A673 (cell line): ENCODE measurements around the gene VSTM4. TPM values are rescaled to one million over a fixed set of nuclear protein-coding genes. Genes with fewer than 3 reads are reported as not detected.
A peak's percentile ranks its signal among the peaks of the same experiment; 100 is the strongest.

Experiments used
- BruUV-seq: library from RNA; stranded (reverse); fragments of 400-500 nt; replicated peaks from 2 replicates; lab custom pipeline; 2021; lab: Mats Ljungman, UMichigan
- CTCF ChIA-PET: fragments of 300-600 bp; sonication (Branson Sonifier 250); formaldehyde crosslinking; loops from one replicate; lab custom pipeline; 2022; ENCODE audit warnings: antibody characterized with exemption; lab: Charles Lee
- POLR2A ChIA-PET: fragments of 300-600 bp; sonication (Branson Sonifier 250); formaldehyde crosslinking; loops from one replicate; lab custom pipeline; 2022; ENCODE audit warnings: antibody characterized with exemption; ENCODE audit not compliant: low non-redundant PET; lab: Charles Lee
- DNase-seq: peaks from one replicate; pipeline ENCODE4 v3.0.0-alpha.2; 2015; ENCODE audit warnings: low spot score
- H3K27ac ChIP-seq: fragments of 200-600 bp; sonication (generic); 2 replicates; pipeline ENCODE4 v1.5.1; 2016; ENCODE audit warnings: mixed run types, low read depth, mild to moderate bottlenecking, mixed read lengths, antibody characterized with exemption, low read length; ENCODE audit not compliant: poor library complexity, severe bottlenecking
- H3K27me3 ChIP-seq: fragments of 200-600 bp; sonication (generic); replicated peaks from 2 replicates; pipeline ENCODE4 v1.6.1; 2017; ENCODE audit warnings: mixed run types, low read depth, mild to moderate bottlenecking, mixed read lengths, antibody characterized with exemption, low read length; ENCODE audit not compliant: insufficient read depth, poor library complexity
- H3K36me3 ChIP-seq: fragments of 200-600 bp; sonication (generic); 2 replicates; pipeline ENCODE4 v1.6.1; 2016; ENCODE audit warnings: mixed run types, mild to moderate bottlenecking, mixed read lengths, antibody characterized with exemption, low read length; ENCODE audit not compliant: insufficient read depth, poor library complexity, severe bottlenecking
- H3K4me1 ChIP-seq: fragments of 200-600 bp; sonication (generic); 2 replicates; pipeline ENCODE4 v1.6.1; 2017; ENCODE audit warnings: mixed run types, mild to moderate bottlenecking, mixed read lengths, antibody characterized with exemption, low read length; ENCODE audit not compliant: insufficient read depth, poor library complexity, severe bottlenecking
- H3K4me3 ChIP-seq: fragments of 200-600 bp; sonication (generic); 2 replicates; pipeline ENCODE4 v1.5.1; 2016; ENCODE audit warnings: low read depth, mixed run types, mild to moderate bottlenecking, mixed read lengths, low read length; ENCODE audit not compliant: poor library complexity, severe bottlenecking
- H3K9me3 ChIP-seq: fragments of 200-600 bp; sonication (generic); 2 replicates; pipeline ENCODE4 v1.6.1; 2016; ENCODE audit warnings: mixed run types, low read depth, mild to moderate bottlenecking, mixed read lengths, antibody characterized with exemption, low read length; ENCODE audit not compliant: poor library complexity, severe bottlenecking
- CTCF ChIP-seq: fragments of 300-800, 200-600 bp; sonication (generic); conservative IDR thresholded peaks from 2 replicates; pipeline ENCODE4 v1.5.1; 2017; ENCODE audit warnings: low read depth, mild to moderate bottlenecking, antibody characterized with exemption, low read length, moderate library complexity, mixed read lengths
- EZH2 ChIP-seq: fragments of 200-600 bp; sonication (generic); IDR thresholded peaks from 2 replicates; pipeline ENCODE4 v1.6.1; 2017; ENCODE audit warnings: borderline replicate concordance, low read depth, mild to moderate bottlenecking, mixed read lengths, antibody characterized with exemption, low read length; ENCODE audit not compliant: poor library complexity, severe bottlenecking
- intact Hi-C: fragments of 100-400 bp; cut with micrococcal nuclease; formaldehyde crosslinking; loops from one replicate; pipeline ENCODE4 v1.10.0; 2022; ENCODE audit not compliant: unreplicated experiment
- total RNA-seq: library from RNA; stranded (reverse); gene quantifications from 2 replicates; pipeline ENCODE4 v1.2.3, GENCODE V29; 2021

Gene VSTM4
- total RNA-seq, 1 experiment from 2014 or later: 0.11 TPM

GRCh38 chr10:49162761-49163310 lies 47.5 kb upstream of the VSTM4 start:
- ChIA-PET CTCF (interaction anchor here (0.5 to 1.9 kb wide), 2 partner anchors 504 to 1783 kb away, joined by 7 to 9 read pairs; no protein-coding TSS in a partner anchor), POLR2A (no interaction called here)
- Histone ChIP-seq H3K27me3 (peaks cover 19% of the 10 kb centered on the region), H3K27ac (no peak overlapping the region), H3K36me3 (no peaks in the 10 kb centered on the region), H3K4me1 (no peaks in the 10 kb centered on the region), H3K9me3 (no peaks in the 10 kb centered on the region), H3K4me3 (no peak overlapping the region)
- no TSS peak for BruUV-seq
- TF ChIP-seq EZH2 (no peak), CTCF (no peak)
- no peak for DNase-seq
- intact Hi-C loops: loop anchor here (10.0 kb wide), 3 partner anchors 178 to 798 kb away; no protein-coding TSS in a partner anchor

- no peak for DNase-seq
- TF ChIP-seq EZH2: no peak
- TF ChIP-seq CTCF: no peak
- Histone ChIP-seq H3K4me1 (no peaks in the 10 kb centered on the region), H3K9me3 (no peaks in the 10 kb centered on the region), H3K36me3 (no peaks in the 10 kb centered on the region), H3K27ac (no peak overlapping the region), H3K27me3 (peaks cover 27% of the 10 kb centered on the region), H3K4me3 (no peak overlapping the region)
- no TSS peak for BruUV-seq
- intact Hi-C loops: loop anchor here (10.0 kb wide), 3 partner anchors 177 to 797 kb away; no protein-coding TSS in a partner anchor
- ChIA-PET POLR2A (no interaction called here), CTCF (interaction anchor here (1.9 kb wide), 1 partner anchor 504 kb away, joined by 9 read pairs; no protein-coding TSS in a partner anchor)
Measured at GRCh38 chr10:49162063-49162462, 46.7 kb upstream of the VSTM4 start.

GRCh38 chr10:49161411-49161997 lies 46.2 kb upstream of the VSTM4 start:
- no peaks in the 10 kb centered on the region for H3K4me1 ChIP-seq
- H3K27me3 ChIP-seq: peaks cover 31% of the 10 kb centered on the region
- H3K36me3 ChIP-seq: no peaks in the 10 kb centered on the region
- intact Hi-C loops: loop anchor here (10.0 kb wide), 3 partner anchors 177 to 797 kb away; no protein-coding TSS in a partner anchor
- peak; percentile 12 for DNase-seq
- H3K4me3 ChIP-seq: no peak overlapping the region
- ChIA-PET CTCF (interaction anchor here (1.9 kb wide), 1 partner anchor 503 kb away, joined by 9 read pairs; no protein-coding TSS in a partner anchor), POLR2A (no interaction called here)
- H3K9me3 ChIP-seq: no peaks in the 10 kb centered on the region
- BruUV-seq: no TSS peak
- TF ChIP-seq CTCF: 0 out of 2 replicates have a peak, but pooled peaks have one; percentile 18
- no peak for TF ChIP-seq EZH2
- H3K27ac ChIP-seq: no peak overlapping the region
